HepG2 (cell line): ENCODE results near the gene SCUBE1.

Experiments used
- ELK4 ChIP-seq: sonication (generic); formaldehyde crosslinking; IDR thresholded peaks from 2 replicates; pipeline ENCODE4 v1.9.0; 2021; ENCODE audit warnings: missing genetic modification reagents, borderline replicate concordance
- EZH2 ChIP-seq: conservative IDR thresholded peaks from 2 replicates; pipeline ENCODE4 v1.6.1; 2012; ENCODE audit warnings: mild to moderate bottlenecking, low read depth, low read length, moderate library complexity
- MTF2 ChIP-seq: sonication (generic); formaldehyde crosslinking; IDR thresholded peaks from 2 replicates; pipeline ENCODE4 v1.5.0; 2020; ENCODE audit warnings: missing genetic modification reagents, borderline replicate concordance
- POLR2A ChIP-seq, 2 experiments: IDR thresholded peaks; 2 replicates each; pipeline ENCODE4 v1.6.1; 2011; ENCODE audit warnings: low read depth in 2 of 2, low read length in 2 of 2, mild to moderate bottlenecking in 1 of 2, moderate library complexity in 1 of 2; ENCODE audit not compliant: insufficient read depth in 1 of 2
- RAD21 ChIP-seq: fragments of 450-650 bp; formaldehyde crosslinking; IDR thresholded peaks from 2 replicates; pipeline ENCODE4 v1.5.0; 2020; ENCODE audit warnings: mild to moderate bottlenecking
- RXRA ChIP-seq: sonication (generic); formaldehyde crosslinking; IDR thresholded peaks from 2 replicates; pipeline ENCODE4 v1.5.1; 2020; ENCODE audit warnings: missing genetic modification reagents
- ZNF234 ChIP-seq: sonication (generic); formaldehyde crosslinking; conservative IDR thresholded peaks from 2 replicates; pipeline ENCODE4 v1.5.1; 2020; ENCODE audit warnings: mild to moderate bottlenecking, missing genetic modification reagents
- ZNF709 ChIP-seq: sonication (generic); formaldehyde crosslinking; IDR thresholded peaks from 2 replicates; pipeline ENCODE4 v1.5.0; 2020; ENCODE audit warnings: mild to moderate bottlenecking, missing genetic modification reagents

- TF ChIP-seq RXRA (CRISPR knock-in tag) = no peak
- no peak for TF ChIP-seq MTF2 (CRISPR knock-in tag)
- no peak for TF ChIP-seq RAD21 (CRISPR knock-in tag)
- no peak for TF ChIP-seq ELK4 (CRISPR knock-in tag)
- no peak for TF ChIP-seq EZH2
- TF ChIP-seq ZNF234 (CRISPR knock-in tag) = no peak
- no peak for TF ChIP-seq ZNF709 (CRISPR knock-in tag)
- no peak for TF ChIP-seq POLR2A (IDR thresholded peaks at IDR 0.05; ENCODE audit: insufficient read depth in 1 of 2, low read depth in 2 of 2, low read length in 2 of 2)
Observed at GRCh38 chr22:43256976-43257545, 86.1 kb downstream of the SCUBE1 start.
